ENCODE data around the gene APMAP. TPM values are rescaled to one million over a fixed set of nuclear protein-coding genes. Genes with fewer than 3 reads are reported as not detected.
A peak's percentile ranks its signal among the peaks of the same experiment; 100 is the strongest.
"Not testable (repeated sequence)": the region's sequence is repeated elsewhere in the genome, so short reads cannot be mapped to it uniquely, and the experiment has no call there.

Gene APMAP
- total RNA-seq, 1 donor from 2014 or later = 90.7 TPM

GRCh38 chr20:24929867-24930723 is 62.5 kb downstream of the APMAP start:
- DNase-seq = not testable (repeated sequence)

DNA sequence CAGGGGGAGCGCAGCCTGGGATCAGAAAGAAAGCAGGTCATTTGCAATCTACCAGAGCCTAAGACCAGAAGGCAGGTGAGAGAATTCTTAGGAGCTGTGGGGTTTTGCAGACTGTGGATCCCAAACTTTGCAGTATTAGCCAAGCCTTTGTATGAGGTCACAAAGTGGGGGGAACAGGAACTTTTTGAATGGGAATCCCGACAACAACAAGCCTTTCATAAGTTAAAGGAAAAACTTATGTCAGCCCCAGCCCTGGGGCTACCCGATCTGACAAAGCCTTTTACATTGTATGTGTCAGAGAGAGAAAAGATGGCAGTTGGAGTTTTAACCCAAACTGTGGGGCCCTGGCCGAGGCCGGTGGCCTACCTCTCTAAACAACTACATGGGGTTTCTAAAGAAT is 63.3 kb downstream of the APMAP start:
- not testable (repeated sequence) for DNase-seq

DNA sequence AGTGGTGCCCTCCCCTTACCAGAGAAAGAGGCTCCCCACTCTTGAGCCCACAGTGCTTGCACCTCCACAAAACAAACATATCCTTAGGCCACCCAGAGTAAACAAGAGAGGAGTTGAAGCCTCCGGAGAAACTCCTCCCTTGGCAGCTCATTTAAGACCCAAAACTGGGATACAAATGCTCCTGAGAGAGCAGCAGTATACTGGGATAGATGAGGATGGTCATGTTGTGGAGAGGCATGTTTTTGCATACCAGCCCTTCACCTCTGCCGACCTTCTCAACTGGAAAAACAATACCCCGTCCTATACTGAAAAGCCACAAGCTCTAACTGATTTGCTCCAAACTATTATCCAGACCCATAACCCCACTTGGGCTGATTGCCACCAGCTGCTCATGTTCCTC is 71.8 kb downstream of the APMAP start:
- not testable (repeated sequence) for DNase-seq

GRCh38 chr20:24919665-24920064 is 72.9 kb downstream of the APMAP start:
- not testable (repeated sequence) for DNase-seq

DNA sequence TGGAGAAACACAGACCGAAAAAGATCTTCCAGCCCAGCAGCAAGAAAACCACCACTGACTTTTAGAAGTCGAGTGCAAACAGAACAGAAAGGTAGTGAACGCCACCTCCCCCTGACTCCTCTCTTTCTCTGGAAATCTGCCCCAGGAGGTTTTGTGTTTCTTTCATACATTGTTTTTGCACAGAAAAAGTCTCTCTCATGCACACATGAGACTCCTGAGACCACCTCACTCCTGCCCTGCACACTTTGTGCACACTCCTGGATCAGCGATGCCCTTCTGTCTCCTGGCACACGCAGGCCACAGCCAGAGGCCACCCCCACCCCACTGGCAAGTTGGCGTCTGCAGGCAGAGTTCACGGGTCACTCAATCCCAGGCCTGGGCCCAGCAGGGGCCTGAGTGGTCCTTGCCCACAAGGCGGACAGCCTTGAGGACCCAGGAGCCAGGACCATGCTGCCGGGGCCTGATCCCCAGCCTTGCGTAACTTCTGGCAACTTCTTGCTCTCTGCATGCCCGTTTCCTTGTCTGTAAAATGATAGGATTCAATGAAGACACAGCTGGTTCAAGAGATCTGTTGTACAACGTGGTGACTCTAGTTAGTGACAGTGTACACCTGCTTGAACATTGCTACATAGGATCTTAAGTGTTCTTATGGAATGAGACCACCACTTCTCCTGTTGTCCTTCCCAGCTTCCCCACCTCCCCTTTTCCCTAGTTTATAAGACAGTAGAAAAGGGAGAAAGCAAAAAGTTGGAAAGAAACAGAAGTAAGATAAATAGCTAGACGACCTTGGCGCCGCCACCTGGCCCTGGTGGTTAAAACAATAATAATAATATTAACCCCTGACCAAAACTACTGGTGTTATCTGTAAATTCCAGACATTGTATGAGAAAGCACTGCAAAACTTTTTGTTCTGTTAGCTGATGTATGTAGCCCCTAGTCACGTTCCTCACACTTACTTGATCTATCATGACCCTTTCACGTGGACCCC is 73.7 kb downstream of the APMAP start:
- DNase-seq = no peak

- peak; percentile 80 for DNase-seq
Measured at GRCh38 chr20:24917797-24918578, 74.6 kb downstream of the APMAP start.

GRCh38 chr20:24917056-24917455 is 75.5 kb downstream of the APMAP start:
- DNase-seq = no peak

DNA sequence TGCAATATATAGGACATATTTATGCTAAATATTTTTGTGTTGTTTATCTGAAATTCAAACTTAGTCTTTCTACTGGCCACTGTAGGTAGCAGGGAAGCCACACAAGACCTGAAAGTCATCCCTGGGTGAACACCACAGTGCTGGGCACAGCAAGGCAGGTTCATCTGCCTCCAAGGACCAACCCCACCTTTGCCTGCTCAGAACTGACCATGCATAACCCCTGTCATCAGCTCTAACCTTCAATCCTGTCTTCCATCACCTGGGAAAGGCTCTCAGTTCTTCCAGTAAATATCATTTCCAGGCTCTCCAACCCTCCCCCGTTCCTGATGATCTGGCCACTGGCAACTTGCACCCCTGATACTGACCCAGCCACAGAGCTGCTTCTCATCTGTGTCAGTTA is 76.1 kb downstream of the APMAP start:
- no peak for DNase-seq

GRCh38 chr20:24915892-24916291 is 76.7 kb downstream of the APMAP start:
- DNase-seq = no peak

GRCh38 chr20:24915440-24915839 is 77.1 kb downstream of the APMAP start:
- no peak for DNase-seq

- no peak for DNase-seq
Measured at GRCh38 chr20:24914388-24915241, 77.9 kb downstream of the APMAP start.

DNA sequence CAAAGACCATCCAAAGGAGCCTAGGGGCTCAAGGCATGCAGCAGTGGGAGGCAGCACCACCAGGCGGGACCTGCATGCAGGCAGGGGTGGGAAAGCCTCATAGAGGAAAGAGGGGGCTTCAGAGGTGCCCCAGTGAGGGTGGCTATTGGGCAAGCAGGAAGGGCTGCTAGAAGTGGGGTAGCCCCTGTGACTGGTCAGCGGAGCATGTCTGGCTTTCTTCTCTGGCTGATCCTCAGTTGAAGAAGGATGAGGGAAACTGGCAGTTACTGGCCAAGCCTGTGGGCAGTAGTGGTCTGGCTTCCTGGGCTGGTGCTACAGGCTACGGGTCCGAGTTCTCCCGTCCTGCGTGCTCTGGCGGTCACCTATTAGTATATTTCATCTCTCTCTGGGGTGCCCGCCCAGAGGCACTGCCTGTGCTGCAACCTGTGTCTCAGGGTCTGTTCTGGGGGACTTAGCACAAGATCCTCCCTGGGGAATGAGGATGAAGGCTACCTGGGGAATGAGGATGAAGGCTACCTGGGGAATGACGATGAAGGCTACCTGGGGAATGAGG is 79.4 kb downstream of the APMAP start:
- no peak for DNase-seq

Other genes starting within 250 kb of the APMAP start
- gene CST7, start 43.5 kb downstream of the APMAP start, total RNA-seq = not detected in 2 replicates
- 39.6 and 52.1 TPM in 2 replicates for gene ACSS1, start 65.4 kb upstream of the APMAP start, total RNA-seq
- not detected in 2 replicates for gene VSX1, start 89.4 kb upstream of the APMAP start, total RNA-seq
- gene ENTPD6, start 203.0 kb upstream of the APMAP start, total RNA-seq = 65.8 and 70.8 TPM in 2 replicates

Measured in dermis blood vessel endothelial cell (primary cell).